H7 (cell line): ENCODE measurements around the gene ABHD16A. TPM values are rescaled to one million over a fixed set of nuclear protein-coding genes. Genes with fewer than 3 reads are reported as not detected.

Source experiments
- DNase-seq: peaks from one replicate; pipeline ENCODE4 v3.0.0; 2012
- H3K27me3 ChIP-seq: 2 replicates; pipeline ENCODE4 v1.6.0; 2011; ENCODE audit warnings: mild to moderate bottlenecking, low read length; ENCODE audit not compliant: control insufficient read depth, insufficient read depth
- H3K36me3 ChIP-seq: replicated peaks from 2 replicates; pipeline ENCODE4 v1.5.1; 2011; ENCODE audit warnings: low read length; ENCODE audit not compliant: control insufficient read depth, insufficient read depth
- H3K4me3 ChIP-seq: 2 replicates; pipeline ENCODE4 v1.5.1; 2011; ENCODE audit warnings: low read depth, mild to moderate bottlenecking, control low read depth, low read length, moderate library complexity; ENCODE audit not compliant: insufficient read depth
- total RNA-seq: library from RNA; depleted of rRNA; stranded (reverse); fragments of >200 nt; shearing (Covaris generic); gene quantifications from 2 replicates; pipeline ENCODE4 v1.2.3, GENCODE V29; 2014

Gene ABHD16A
- total RNA-seq, 1 experiment from 2014 or later = 39.7 TPM

- no peak for DNase-seq
- no peaks in the 10 kb centered on the region for H3K27me3 ChIP-seq
- H3K36me3 ChIP-seq = peaks cover 19% of the 10 kb centered on the region
- H3K4me3 ChIP-seq = no peak overlapping the region
Measured at GRCh38 chr6:31691564-31692108, 11.5 kb downstream of the ABHD16A start.

GRCh38 chr6:31691078-31691463 lies 12.1 kb downstream of the ABHD16A start:
- no peak overlapping the region for H3K4me3 ChIP-seq
- H3K27me3 ChIP-seq = no peaks in the 10 kb centered on the region
- H3K36me3 ChIP-seq = peaks cover 18% of the 10 kb centered on the region
- no peak for DNase-seq

- no peak for DNase-seq
- Histone ChIP-seq H3K36me3 (peaks cover 18% of the 10 kb centered on the region), H3K27me3 (no peaks in the 10 kb centered on the region), H3K4me3 (no peak overlapping the region)
Measured at GRCh38 chr6:31690231-31691077, 12.7 kb downstream of the ABHD16A start.

- no peak overlapping the region for H3K4me3 ChIP-seq
- no peaks in the 10 kb centered on the region for H3K27me3 ChIP-seq
- H3K36me3 ChIP-seq = peaks cover 15% of the 10 kb centered on the region
- DNase-seq = peak; percentile 81
Measured at GRCh38 chr6:31689249-31690110, 13.6 kb downstream of the ABHD16A start.

GRCh38 chr6:31687860-31688693 lies 15.0 kb downstream of the ABHD16A start:
- peak; percentile 55 for DNase-seq
- Histone ChIP-seq H3K27me3 (no peaks in the 10 kb centered on the region), H3K36me3 (peaks cover 13% of the 10 kb centered on the region), H3K4me3 (no peak overlapping the region)

GRCh38 chr6:31687321-31687720 lies 15.8 kb downstream of the ABHD16A start:
- H3K27me3 ChIP-seq = peaks cover 2% of the 10 kb centered on the region; the same call in 1 of the 2 replicates
- H3K4me3 ChIP-seq = no peak overlapping the region
- no peak for DNase-seq
- H3K36me3 ChIP-seq = peaks cover 11% of the 10 kb centered on the region

- H3K27me3 ChIP-seq = peaks cover 10% of the 10 kb centered on the region
- no peak overlapping the region for H3K4me3 ChIP-seq
- H3K36me3 ChIP-seq = peaks cover 11% of the 10 kb centered on the region
- no peak for DNase-seq
Measured at GRCh38 chr6:31686483-31686882, 16.6 kb downstream of the ABHD16A start.

- no peak for DNase-seq
- Histone ChIP-seq H3K27me3 (peaks cover 17% of the 10 kb centered on the region), H3K4me3 (peak overlapping the region; percentile 47; the same call in 1 of the 2 replicates), H3K36me3 (peaks cover 3% of the 10 kb centered on the region)
Measured at GRCh38 chr6:31683591-31683990, 19.5 kb downstream of the ABHD16A start.

- Histone ChIP-seq H3K36me3 (no peaks in the 10 kb centered on the region; the same call in 1 of the 2 replicates), H3K4me3 (peak overlapping the region; percentile 38), H3K27me3 (peaks cover 17% of the 10 kb centered on the region)
- peak; percentile 86 for DNase-seq
Measured at GRCh38 chr6:31681135-31681671, 21.9 kb downstream of the ABHD16A start.

- peak within 1 kb of the TSS; percentile 38 for H3K4me3 ChIP-seq
- peaks cover 17% of the 10 kb centered on the region for H3K27me3 ChIP-seq
- H3K36me3 ChIP-seq = no peaks in the 10 kb centered on the region
- peak; percentile 81 for DNase-seq
Measured at GRCh38 chr6:31680226-31681134, 22.6 kb downstream of the ABHD16A start, which contains the start of gene LY6G5C. LY6G5C (minus strand) TSS chr6:31681067; CDS start chr6:31680373, 694 bp downstream.

GRCh38 chr6:31677955-31678354 lies 25.2 kb downstream of the ABHD16A start:
- Histone ChIP-seq H3K36me3 (no peaks in the 10 kb centered on the region), H3K4me3 (no peak overlapping the region), H3K27me3 (peaks cover 17% of the 10 kb centered on the region)
- no peak for DNase-seq

GRCh38 chr6:31676904-31677303 lies 26.2 kb downstream of the ABHD16A start:
- Histone ChIP-seq H3K36me3 (peaks cover 4% of the 10 kb centered on the region), H3K27me3 (peaks cover 11% of the 10 kb centered on the region), H3K4me3 (no peak overlapping the region)
- DNase-seq = no peak
